H9 (cell line): ENCODE data around the gene OLR1. TPM values are rescaled to one million over a fixed set of nuclear protein-coding genes. Genes with fewer than 3 reads are reported as not detected.

Experiments used
- DNase-seq: peaks from one replicate; pipeline ENCODE4 v3.0.0-alpha.2; 2017
- H2AFZ ChIP-seq: one replicate; pipeline ENCODE4 v1.6.1; 2013; ENCODE audit warnings: mild to moderate bottlenecking, low read length, control low read depth, moderate library complexity
- H2AK5ac ChIP-seq: 2 replicates; pipeline ENCODE4 v1.6.1; 2013; ENCODE audit warnings: low read length, control low read depth, mixed read lengths; ENCODE audit not compliant: insufficient read length
- H2BK120ac ChIP-seq: one replicate; pipeline ENCODE4 v1.6.1; 2013; ENCODE audit warnings: low read depth, mild to moderate bottlenecking, low read length, control low read depth, inconsistent platforms; ENCODE audit not compliant: poor library complexity, severe bottlenecking
- H2BK12ac ChIP-seq: 2 replicates; pipeline ENCODE4 v1.6.1; 2013; ENCODE audit warnings: low read length, control low read depth, mixed read lengths, low read depth; ENCODE audit not compliant: insufficient read length
- H2BK15ac ChIP-seq: 2 replicates; pipeline ENCODE4 v1.6.1; 2013; ENCODE audit warnings: low read depth, low read length, control low read depth
- H2BK20ac ChIP-seq: one replicate; pipeline ENCODE4 v1.6.1; 2013; ENCODE audit warnings: low read depth, mild to moderate bottlenecking, low read length, control low read depth, inconsistent platforms; ENCODE audit not compliant: poor library complexity, severe bottlenecking
- H2BK5ac ChIP-seq: 2 replicates; pipeline ENCODE4 v1.6.1; 2013; ENCODE audit warnings: low read length, control low read depth, mixed read lengths; ENCODE audit not compliant: insufficient read length
- H3K14ac ChIP-seq: 2 replicates; pipeline ENCODE4 v1.6.1; 2013; ENCODE audit warnings: low read length, control low read depth; ENCODE audit not compliant: insufficient read depth
- H3K18ac ChIP-seq: 2 replicates; pipeline ENCODE4 v1.6.1; 2013; ENCODE audit warnings: low read depth, mild to moderate bottlenecking, mixed read lengths, low read length, control low read depth; ENCODE audit not compliant: insufficient read length
- H3K23ac ChIP-seq: 2 replicates; pipeline ENCODE4 v1.6.1; 2013; ENCODE audit warnings: low read length, control low read depth, mixed read lengths, low read depth; ENCODE audit not compliant: insufficient read length
- H3K23me2 ChIP-seq: 2 replicates; pipeline ENCODE4 v1.6.1; 2013; ENCODE audit warnings: low read depth, mild to moderate bottlenecking, mixed read lengths, low read length, control low read depth; ENCODE audit not compliant: insufficient read length, poor library complexity, severe bottlenecking
- H3K27ac ChIP-seq: 2 replicates; pipeline ENCODE4 v1.5.1; 2013; ENCODE audit warnings: low read length, control low read depth, mixed read lengths, low read depth; ENCODE audit not compliant: insufficient read length
- H3K27me3 ChIP-seq: 2 replicates; pipeline ENCODE4 v1.6.1; 2013; ENCODE audit warnings: low read length, control low read depth, inconsistent platforms; ENCODE audit not compliant: insufficient read depth
- H3K4ac ChIP-seq: 2 replicates; pipeline ENCODE4 v1.6.1; 2013; ENCODE audit warnings: low read depth, mild to moderate bottlenecking, control low read depth, inconsistent platforms, low read length, moderate library complexity
- H3K4me1 ChIP-seq: 2 replicates; pipeline ENCODE4 v1.6.1; 2013; ENCODE audit warnings: low read length, control low read depth, inconsistent platforms; ENCODE audit not compliant: insufficient read depth
- H3K4me2 ChIP-seq: 2 replicates; pipeline ENCODE4 v1.6.1; 2013; ENCODE audit warnings: low read length, control low read depth, mixed read lengths; ENCODE audit not compliant: insufficient read length, insufficient read depth
- H3K56ac ChIP-seq: 2 replicates; pipeline ENCODE4 v1.6.1; 2013; ENCODE audit warnings: low read depth, mild to moderate bottlenecking, mixed read lengths, low read length, control low read depth; ENCODE audit not compliant: insufficient read length
- H3K79me1 ChIP-seq: 2 replicates; pipeline ENCODE4 v1.6.1; 2013; ENCODE audit warnings: low read depth, mild to moderate bottlenecking, moderate library complexity, low read length, control low read depth, inconsistent platforms; ENCODE audit not compliant: insufficient read depth, poor library complexity, severe bottlenecking
- H3K79me2 ChIP-seq: 2 replicates; pipeline ENCODE4 v1.6.1; 2013; ENCODE audit warnings: low read length, control low read depth, inconsistent platforms; ENCODE audit not compliant: insufficient read depth
- H3K9ac ChIP-seq: 2 replicates; pipeline ENCODE4 v1.6.1; 2013; ENCODE audit warnings: low read length, control low read depth, mixed read lengths; ENCODE audit not compliant: insufficient read length; ENCODE audit errors: extremely low read depth
- H3K9me3 ChIP-seq: one replicate; pipeline ENCODE4 v1.6.1; 2013; ENCODE audit warnings: low read depth, low read length, inconsistent platforms; ENCODE audit not compliant: control insufficient read depth
- H3T11ph ChIP-seq: one replicate; pipeline ENCODE4 v1.6.1; 2013; ENCODE audit warnings: mild to moderate bottlenecking, low read length, control low read depth, inconsistent platforms
- H4K20me1 ChIP-seq: one replicate; pipeline ENCODE4 v1.6.1; 2013; ENCODE audit not compliant: control insufficient read depth, insufficient read length, insufficient read depth
- H4K5ac ChIP-seq: 2 replicates; pipeline ENCODE4 v1.6.1; 2013; ENCODE audit warnings: low read depth, mild to moderate bottlenecking, mixed read lengths, low read length, control low read depth; ENCODE audit not compliant: insufficient read length
- H4K8ac ChIP-seq: replicated peaks from 2 replicates; pipeline ENCODE4 v1.6.1; 2013; ENCODE audit warnings: low read length, control low read depth, mixed read lengths, low read depth; ENCODE audit not compliant: insufficient read length
- H4K91ac ChIP-seq: 2 replicates; pipeline ENCODE4 v1.6.1; 2013; ENCODE audit warnings: low read depth, mild to moderate bottlenecking, moderate library complexity, mixed read lengths, low read length, control low read depth; ENCODE audit not compliant: insufficient read length
- H3K27ac Mint-ChIP-seq, 3 experiments: 2 replicates in 2 of 3; 3 replicates in 1 of 3; pipeline ENCODE4 v1.8.0; 2020 to 2021; ENCODE audit warnings: mixed read lengths in 3 of 3, mild to moderate bottlenecking in 1 of 3, moderate library complexity in 1 of 3
- H3K27me3 Mint-ChIP-seq: 2 replicates; pipeline ENCODE4 v1.8.0; 2021; ENCODE audit warnings: low read depth, mild to moderate bottlenecking, moderate library complexity, mixed read lengths
- H3K36me3 Mint-ChIP-seq, 3 experiments: 2 replicates in 2 of 3; 3 replicates in 1 of 3; pipeline ENCODE4 v1.8.0; 2020 to 2021; ENCODE audit warnings: low read depth in 3 of 3, mixed read lengths in 3 of 3; ENCODE audit not compliant: insufficient read depth in 1 of 3
- H3K4me1 Mint-ChIP-seq, 2 experiments: 2 replicates each; pipeline ENCODE4 v1.8.0; 2020; ENCODE audit warnings: mixed read lengths in 2 of 2
- H3K4me3 Mint-ChIP-seq, 2 experiments: 2 replicates in 1 of 2; 3 replicates in 1 of 2; pipeline ENCODE4 v1.8.0; 2020 to 2021; ENCODE audit warnings: mild to moderate bottlenecking in 2 of 2, mixed read lengths in 2 of 2, moderate library complexity in 1 of 2
- H3K9me3 Mint-ChIP-seq, 2 experiments: 2 replicates in 1 of 2; 3 replicates in 1 of 2; pipeline ENCODE4 v1.8.0; 2020; ENCODE audit warnings: mild to moderate bottlenecking in 2 of 2, mixed read lengths in 2 of 2, moderate library complexity in 1 of 2
- WGBS: extraction: QIAGEN DNeasy Blood & Tissue Kit; methylation state at CpG from one replicate; pipeline ENCODE4 v1.1.7; 2013; ENCODE audit warnings: missing lambda C conversion rate, low lambda C conversion rate, mixed read lengths; ENCODE audit not compliant: insufficient read length; ENCODE audit errors: extremely low coverage; 5-methylcytosine and 5-hydroxymethylcytosine counted together
- total RNA-seq: library from RNA; stranded (reverse); gene quantifications from 2 replicates; pipeline ENCODE4 v1.2.1, GENCODE V29; 2021
- TF ChIP-seq, protein P1 (sequence below): fragments of 200-600 bp; sonication (generic); conservative IDR thresholded peaks from 3 replicates; pipeline ENCODE4 v1.8.0; 2021; ENCODE audit warnings: antibody characterized with exemption, mild to moderate bottlenecking

Gene OLR1
- total RNA-seq, 1 experiment from 2014 or later, result not detected

DNA sequence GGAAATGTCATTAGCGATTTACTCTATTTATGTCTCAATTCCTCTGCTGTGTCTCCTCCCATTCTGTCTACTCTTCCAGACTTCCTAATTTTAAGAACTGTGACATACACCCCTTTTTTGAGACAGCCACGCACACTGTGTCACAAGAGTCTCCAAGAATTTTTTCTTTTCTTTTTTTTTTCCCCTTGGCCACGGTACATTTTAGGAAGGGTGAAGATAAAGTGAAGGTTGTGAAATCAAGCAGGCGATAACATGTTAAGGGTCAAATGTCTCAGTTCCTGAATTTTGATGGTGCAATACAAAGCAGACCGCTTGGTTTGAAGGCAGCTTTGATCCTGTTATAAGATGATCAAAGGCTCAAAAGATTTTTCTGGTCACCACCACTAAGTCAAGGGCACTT, 4.3 kb downstream of the OLR1 start:
- Mint-ChIP-seq H3K27ac (no peak overlapping the region), H3K4me1 (no peaks in the 10 kb centered on the region), H3K36me3 (no peaks in the 10 kb centered on the region; a peak in 1 of 7 replicates), H3K4me3 (no peak overlapping the region), H3K27me3 (no peaks in the 10 kb centered on the region), H3K9me3 (no peaks in the 10 kb centered on the region)
- H4K8ac ChIP-seq, result no peak overlapping the region
- no peak overlapping the region for H3K9ac ChIP-seq
- H3K27ac ChIP-seq, result no peak overlapping the region
- TF ChIP-seq, protein P1, sequence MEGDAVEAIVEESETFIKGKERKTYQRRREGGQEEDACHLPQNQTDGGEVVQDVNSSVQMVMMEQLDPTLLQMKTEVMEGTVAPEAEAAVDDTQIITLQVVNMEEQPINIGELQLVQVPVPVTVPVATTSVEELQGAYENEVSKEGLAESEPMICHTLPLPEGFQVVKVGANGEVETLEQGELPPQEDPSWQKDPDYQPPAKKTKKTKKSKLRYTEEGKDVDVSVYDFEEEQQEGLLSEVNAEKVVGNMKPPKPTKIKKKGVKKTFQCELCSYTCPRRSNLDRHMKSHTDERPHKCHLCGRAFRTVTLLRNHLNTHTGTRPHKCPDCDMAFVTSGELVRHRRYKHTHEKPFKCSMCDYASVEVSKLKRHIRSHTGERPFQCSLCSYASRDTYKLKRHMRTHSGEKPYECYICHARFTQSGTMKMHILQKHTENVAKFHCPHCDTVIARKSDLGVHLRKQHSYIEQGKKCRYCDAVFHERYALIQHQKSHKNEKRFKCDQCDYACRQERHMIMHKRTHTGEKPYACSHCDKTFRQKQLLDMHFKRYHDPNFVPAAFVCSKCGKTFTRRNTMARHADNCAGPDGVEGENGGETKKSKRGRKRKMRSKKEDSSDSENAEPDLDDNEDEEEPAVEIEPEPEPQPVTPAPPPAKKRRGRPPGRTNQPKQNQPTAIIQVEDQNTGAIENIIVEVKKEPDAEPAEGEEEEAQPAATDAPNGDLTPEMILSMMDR, result no peak
- no peak overlapping the region for H3K23ac ChIP-seq
- H4K91ac ChIP-seq, result no peak overlapping the region
- no peak overlapping the region for H3K18ac ChIP-seq
- no CpG with 5 or more reads among the region's 5 CpGs for WGBS
- H2BK15ac ChIP-seq, result no peak overlapping the region
- H2AFZ ChIP-seq, result no peak overlapping the region
- no peaks in the 10 kb centered on the region for H3K23me2 ChIP-seq
- H2BK20ac ChIP-seq, result no peak overlapping the region
- DNase-seq, result no peak
- no peak overlapping the region for H4K5ac ChIP-seq
- H3K4me1 ChIP-seq, result no peaks in the 10 kb centered on the region
- no peak overlapping the region for H3K4me2 ChIP-seq
- no peak overlapping the region for H2AK5ac ChIP-seq
- no peak overlapping the region for H3K14ac ChIP-seq
- H4K20me1 ChIP-seq, result no peaks in the 10 kb centered on the region
- no peaks in the 10 kb centered on the region for H3K79me2 ChIP-seq
- no peak overlapping the region for H3K4ac ChIP-seq
- H3T11ph ChIP-seq, result no peak overlapping the region
- no peaks in the 10 kb centered on the region for H3K9me3 ChIP-seq
- H2BK120ac ChIP-seq, result no peak overlapping the region
- H2BK5ac ChIP-seq, result no peak overlapping the region
- no peak overlapping the region for H2BK12ac ChIP-seq
- no peaks in the 10 kb centered on the region for H3K79me1 ChIP-seq
- no peaks in the 10 kb centered on the region for H3K27me3 ChIP-seq
- H3K56ac ChIP-seq, result no peak overlapping the region
